Muscle layer of duodenum (tissue), 2 donors: ENCODE data around the gene COL10A1.

ENCODE experiments used
- H3K27ac ChIP-seq: one replicate; pipeline ENCODE4 v1.7.0; 2013; ENCODE audit warnings: mild to moderate bottlenecking, low read length
- H3K27me3 ChIP-seq: one replicate; pipeline ENCODE4 v1.7.0; 2013; ENCODE audit warnings: low read depth, mild to moderate bottlenecking, control low read depth, low read length
- H3K36me3 ChIP-seq, 2 donors: one replicate each; pipeline ENCODE4 v1.7.0; 2013; ENCODE audit warnings: low read length in 2 of 2, control low read depth in 1 of 2, mild to moderate bottlenecking in 1 of 2; ENCODE audit not compliant: insufficient read depth in 2 of 2, control insufficient read depth in 1 of 2
- H3K4me1 ChIP-seq, 2 donors: one replicate each; pipeline ENCODE4 v1.7.0; 2013; ENCODE audit warnings: low read length in 2 of 2, mild to moderate bottlenecking in 2 of 2, control low read depth in 1 of 2, moderate library complexity in 1 of 2; ENCODE audit not compliant: insufficient read depth in 2 of 2, control insufficient read depth in 1 of 2
- H3K4me3 ChIP-seq, 2 donors: one replicate each; pipeline ENCODE4 v1.7.0; 2013; ENCODE audit warnings: low read length in 2 of 2, low read depth in 1 of 2, mild to moderate bottlenecking in 1 of 2
- H3K9me3 ChIP-seq, 2 donors: one replicate each; pipeline ENCODE4 v1.7.0; 2013; ENCODE audit warnings: low read length in 2 of 2, control low read depth in 1 of 2, mild to moderate bottlenecking in 1 of 2; ENCODE audit not compliant: control insufficient read depth in 1 of 2
- donor health status: healthy.

COL10A1 gene

DNA sequence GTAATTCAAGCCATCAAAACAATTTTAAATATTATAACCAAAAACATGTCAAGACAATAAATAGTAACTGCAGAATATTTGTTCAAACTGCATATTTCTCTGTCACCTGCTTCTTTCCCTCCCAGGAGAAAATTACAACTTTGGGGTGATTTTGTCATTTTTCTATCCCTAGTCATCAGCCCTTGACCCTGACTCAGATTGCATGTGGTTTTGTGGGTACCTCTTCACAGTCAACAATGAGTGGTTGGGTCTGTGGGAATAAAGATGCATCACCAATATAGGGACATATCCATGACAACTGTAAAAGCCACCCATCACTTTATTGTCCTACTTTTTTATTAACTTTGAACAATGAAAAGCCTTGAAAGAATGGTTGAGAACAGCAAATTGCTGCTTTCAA is 7.3 kb downstream of the COL10A1 start:
- Histone ChIP-seq H3K27ac (no peak overlapping the region), H3K4me1 (no peaks in the 10 kb centered on the region), H3K4me3 (no peak overlapping the region), H3K9me3 (no peaks in the 10 kb centered on the region), H3K27me3 (no peaks in the 10 kb centered on the region), H3K36me3 (peaks cover 4 to 17% of the 10 kb centered on the region in 2 donors)

- Histone ChIP-seq H3K4me3 (no peak overlapping the region), H3K27me3 (no peaks in the 10 kb centered on the region), H3K9me3 (no peaks in the 10 kb centered on the region), H3K4me1 (no peaks in the 10 kb centered on the region), H3K36me3 (peaks cover 21 to 29% of the 10 kb centered on the region in 2 donors), H3K27ac (no peak overlapping the region)
Measured at GRCh38 chr6:116115781-116116180, 10.2 kb downstream of the COL10A1 start.

- H3K9me3 ChIP-seq = no peaks in the 10 kb centered on the region
- H3K27me3 ChIP-seq = no peaks in the 10 kb centered on the region
- H3K4me1 ChIP-seq = peaks cover 0 to 4% of the 10 kb centered on the region in 2 donors
- H3K27ac ChIP-seq = no peak overlapping the region
- no peak overlapping the region for H3K4me3 ChIP-seq
- peaks cover 34 to 37% of the 10 kb centered on the region in 2 donors for H3K36me3 ChIP-seq
Measured at GRCh38 chr6:116113386-116113785, 12.5 kb downstream of the COL10A1 start.

DNA sequence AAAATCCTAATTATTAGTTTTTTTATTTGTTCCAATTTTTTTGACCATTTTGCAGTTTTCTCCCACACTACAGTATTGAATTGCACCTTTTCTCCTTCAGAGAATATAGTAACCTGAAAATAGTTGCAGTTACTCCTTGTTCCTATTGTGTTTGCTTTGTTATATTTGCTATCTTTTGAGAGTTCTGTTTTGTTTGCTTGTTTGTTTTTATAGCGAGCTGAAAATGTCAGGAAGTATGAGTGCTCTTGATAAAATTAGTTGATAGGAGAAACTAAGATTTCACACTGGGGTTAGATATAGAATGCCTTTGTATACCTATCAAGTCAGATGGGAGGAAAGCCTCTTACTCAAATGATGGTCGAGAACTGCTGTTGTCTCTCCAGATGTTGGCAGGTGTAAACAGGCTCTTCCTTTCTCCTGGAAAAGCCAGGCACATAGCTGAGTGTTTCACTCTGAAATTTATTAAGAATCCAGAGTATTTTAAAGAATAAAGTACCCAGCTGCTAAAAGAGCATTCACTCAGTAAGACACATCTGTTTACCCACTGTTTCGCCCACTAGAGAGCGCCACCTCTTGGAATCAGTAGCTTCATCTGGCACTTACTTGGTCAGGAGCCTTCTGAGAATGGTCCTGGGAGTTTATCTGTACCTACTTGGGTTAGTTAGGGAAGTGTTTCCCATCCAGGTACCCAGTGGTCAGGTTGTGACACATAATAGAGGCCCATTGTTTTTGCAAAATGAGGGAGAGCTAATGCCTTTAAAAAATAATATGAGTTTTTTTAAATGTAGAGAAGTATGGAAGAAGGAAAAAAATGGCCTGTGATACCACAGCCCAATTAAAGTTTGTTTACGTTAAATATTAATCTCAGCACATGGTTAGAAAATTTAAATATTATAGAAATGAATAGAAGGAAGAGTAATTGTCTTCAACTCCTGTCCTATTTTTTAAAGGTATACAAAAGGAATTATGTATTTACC is 14.1 kb downstream of the COL10A1 start:
- Histone ChIP-seq H3K4me1 (peaks cover 0 to 4% of the 10 kb centered on the region in 2 donors), H3K4me3 (no peak overlapping the region), H3K9me3 (no peaks in the 10 kb centered on the region), H3K27ac (no peak overlapping the region), H3K36me3 (peaks cover 34 to 37% of the 10 kb centered on the region in 2 donors), H3K27me3 (no peaks in the 10 kb centered on the region)

GRCh38 chr6:116108836-116109235 is 17.1 kb downstream of the COL10A1 start:
- no peak overlapping the region for H3K4me3 ChIP-seq
- no peak overlapping the region for H3K27ac ChIP-seq
- H3K27me3 ChIP-seq = no peaks in the 10 kb centered on the region
- peaks cover 10 to 12% of the 10 kb centered on the region in 2 donors for H3K4me1 ChIP-seq
- peaks cover 27 to 35% of the 10 kb centered on the region in 2 donors for H3K36me3 ChIP-seq
- no peaks in the 10 kb centered on the region for H3K9me3 ChIP-seq

DNA sequence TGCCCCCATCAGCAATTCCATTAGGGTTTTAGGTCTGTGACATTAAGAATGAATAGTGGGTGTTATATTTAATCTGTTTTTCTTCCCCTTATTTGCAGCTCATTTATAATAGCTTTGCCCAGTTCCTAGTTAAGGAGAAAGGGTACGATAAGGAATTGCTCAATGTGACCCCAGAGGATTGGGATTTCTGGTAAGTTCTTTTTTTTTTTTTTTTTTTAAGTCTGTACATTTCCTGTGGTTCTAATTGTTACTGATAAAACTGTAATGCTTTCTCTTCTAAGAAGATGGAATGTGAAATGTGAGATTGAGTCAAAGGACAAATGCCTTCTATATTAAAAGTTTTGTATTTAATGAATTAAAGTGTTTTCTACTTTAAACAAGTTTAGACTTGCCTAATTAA is 19.8 kb downstream of the COL10A1 start:
- Histone ChIP-seq H3K27ac (no peak overlapping the region), H3K4me1 (peaks cover 10 to 31% of the 10 kb centered on the region in 2 donors), H3K27me3 (no peaks in the 10 kb centered on the region), H3K4me3 (no peak overlapping the region), H3K36me3 (peaks cover 15 to 19% of the 10 kb centered on the region in 2 donors), H3K9me3 (no peaks in the 10 kb centered on the region)

DNA sequence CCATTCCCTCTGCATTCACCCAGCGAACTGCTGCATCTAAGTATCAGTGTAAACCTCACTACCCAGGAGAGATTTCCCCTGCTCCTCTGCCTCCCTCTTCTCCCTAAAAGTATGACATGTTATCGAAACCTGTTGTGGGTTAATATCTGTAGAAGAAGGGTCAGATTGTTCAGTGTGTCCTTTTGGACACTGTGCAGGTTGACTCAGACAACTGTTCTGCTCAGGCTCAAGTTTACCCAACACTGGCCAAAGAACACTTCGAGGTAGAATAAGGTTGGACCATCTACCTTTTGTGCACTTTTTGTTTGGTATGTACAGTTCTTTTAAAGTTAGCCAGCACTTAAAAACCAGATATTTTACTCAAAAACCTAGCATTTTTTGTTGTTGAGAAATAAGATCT is 20.7 kb downstream of the COL10A1 start:
- Histone ChIP-seq H3K27ac (no peak overlapping the region), H3K4me1 (peaks cover 10 to 31% of the 10 kb centered on the region in 2 donors), H3K9me3 (no peaks in the 10 kb centered on the region), H3K36me3 (peaks cover 7 to 10% of the 10 kb centered on the region in 2 donors), H3K27me3 (no peaks in the 10 kb centered on the region), H3K4me3 (no peak overlapping the region)

- Histone ChIP-seq H3K4me1 (peaks cover 10 to 31% of the 10 kb centered on the region in 2 donors), H3K27ac (no peak overlapping the region)
Measured at GRCh38 chr6:116104636-116105035, 21.3 kb downstream of the COL10A1 start.

DNA sequence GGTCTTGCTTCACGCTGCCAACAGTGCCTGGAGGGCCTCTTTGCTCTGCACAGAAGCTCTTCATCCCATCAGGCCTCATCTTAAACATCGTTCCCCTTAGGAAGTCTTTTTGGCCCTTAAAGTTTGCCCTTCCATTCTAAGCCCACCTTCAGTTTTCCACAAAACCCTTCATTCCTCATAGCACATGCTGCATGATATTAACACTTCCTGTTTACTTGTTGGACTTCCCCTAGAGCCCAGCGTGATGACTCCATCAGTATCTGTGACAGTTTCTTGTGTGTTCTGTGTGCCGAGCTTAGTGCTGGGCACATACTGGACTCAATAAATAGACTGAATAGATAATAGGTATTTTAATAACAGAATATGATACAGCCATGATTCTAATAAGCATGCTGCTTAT is 23.1 kb downstream of the COL10A1 start:
- Histone ChIP-seq H3K27me3 (no peaks in the 10 kb centered on the region), H3K36me3 (peaks cover 0 to 3% of the 10 kb centered on the region in 2 donors), H3K27ac (no peak overlapping the region), H3K4me1 (peaks cover 10 to 27% of the 10 kb centered on the region in 2 donors), H3K9me3 (no peaks in the 10 kb centered on the region), H3K4me3 (no peak overlapping the region)

More at GRCh38 chr6:116104636-116105035, 21.3 kb downstream of the COL10A1 start:
- H3K36me3 ChIP-seq = peaks cover 3 to 7% of the 10 kb centered on the region in 2 donors
- no peaks in the 10 kb centered on the region for H3K9me3 ChIP-seq
- no peaks in the 10 kb centered on the region for H3K27me3 ChIP-seq
- H3K4me3 ChIP-seq = no peak overlapping the region

- Histone ChIP-seq H3K9me3 (no peaks in the 10 kb centered on the region), H3K27me3 (no peaks in the 10 kb centered on the region), H3K27ac (no peak overlapping the region), H3K36me3 (peaks cover 0 to 3% of the 10 kb centered on the region in 2 donors), H3K4me3 (peak overlapping the region; percentile 88 to 90), H3K4me1 (peaks cover 10 to 27% of the 10 kb centered on the region in 2 donors)
Measured at GRCh38 chr6:116101790-116102189, 24.1 kb downstream of the COL10A1 start.

DNA sequence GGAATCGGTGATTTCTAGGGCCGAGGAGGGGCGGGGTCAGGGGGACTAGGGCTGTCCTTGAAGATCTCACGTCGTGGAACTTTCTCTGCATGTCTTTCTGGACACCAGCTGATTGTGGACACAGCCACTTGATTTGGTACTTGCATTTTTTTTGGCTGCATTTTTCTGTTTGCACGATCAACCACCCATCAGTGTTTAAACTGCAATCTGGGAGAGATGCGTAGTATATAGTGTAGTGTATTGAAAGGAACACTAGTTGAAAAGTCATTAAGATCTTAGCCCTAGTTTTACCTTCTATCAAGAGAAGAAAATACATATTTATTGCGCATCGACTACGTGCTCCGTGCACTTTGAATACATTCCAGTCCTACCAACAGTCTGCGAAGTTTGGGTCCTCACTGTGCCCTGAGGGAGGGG is 24.6 kb downstream of the COL10A1 start:
- peaks cover 10 to 27% of the 10 kb centered on the region in 2 donors for H3K4me1 ChIP-seq
- no peaks in the 10 kb centered on the region for H3K9me3 ChIP-seq
- peaks cover 0 to 3% of the 10 kb centered on the region in 2 donors for H3K36me3 ChIP-seq
- H3K27me3 ChIP-seq = no peaks in the 10 kb centered on the region
- H3K4me3 ChIP-seq = peak overlapping the region; percentile 88 to 90
- H3K27ac ChIP-seq = peak overlapping the region; percentile 57
